B cell (primary cell): ENCODE results near the gene PRTFDC1.

Source experiments
- CTCF ChIP-seq: fragments of 200-600 bp; IDR thresholded peaks from one replicate; pipeline ENCODE4 v1.8.0; 2022; ENCODE audit warnings: antibody characterized with exemption, mild to moderate bottlenecking
- EZH2 ChIP-seq: IDR thresholded peaks from 2 replicates; pipeline ENCODE4 v1.6.1; 2012; ENCODE audit warnings: borderline replicate concordance, low read depth, mild to moderate bottlenecking, moderate library complexity, low read length; ENCODE audit not compliant: insufficient read depth, poor library complexity, severe bottlenecking

- TF ChIP-seq CTCF: no peak
- TF ChIP-seq EZH2: no peak
Observed at GRCh38 chr10:24902400-24902728, 50.0 kb downstream of the PRTFDC1 start.
